Prostate gland (tissue), 2 donors: ENCODE results near the gene LCN15. TPM values are rescaled to one million over a fixed set of nuclear protein-coding genes. Genes with fewer than 3 reads are reported as not detected.

Source experiments
- DNase-seq: peaks from one replicate; pipeline ENCODE4 v3.0.0-alpha.2; 2019; ENCODE audit warnings: low spot score
- H3K27ac ChIP-seq, 2 donors: fragments of 200-600 bp; sonication (generic); 2 replicates each; pipeline ENCODE4 v1.5.1; 2017 to 2019
- H3K27me3 ChIP-seq: fragments of 200-600 bp; sonication (generic); replicated peaks from 2 replicates; pipeline ENCODE4 v1.5.1; 2019; ENCODE audit not compliant: insufficient read depth
- H3K36me3 ChIP-seq, 2 donors: fragments of 200-600 bp; sonication (generic); 1 replicate in 1 of 2; 2 replicates in 1 of 2; pipeline versions ENCODE4 v1.5.1 to v1.8.1; 2017 to 2019
- H3K4me1 ChIP-seq: fragments of 200-600 bp; sonication (generic); replicated peaks from 2 replicates; pipeline ENCODE4 v1.5.1; 2019
- H3K4me3 ChIP-seq, 2 donors: fragments of 200-600 bp; sonication (generic); 2 replicates each; pipeline ENCODE4 v1.5.1; 2017 to 2019
- H3K9me3 ChIP-seq: fragments of 200-600 bp; sonication (generic); 2 replicates; pipeline ENCODE4 v1.5.1; 2017
- POLR2A ChIP-seq: fragments of 450-650 bp; IDR thresholded peaks from one replicate; pipeline ENCODE4 v1.6.1; 2016; ENCODE audit warnings: antibody characterized with exemption, mild to moderate bottlenecking
- POLR2AphosphoS5 ChIP-seq: sonication (generic); formaldehyde crosslinking; IDR thresholded peaks from one replicate; pipeline ENCODE4 v1.6.1; 2017; ENCODE audit warnings: antibody characterized with exemption
- WGBS: methylation state at CpG from one replicate; pipeline ENCODE4 v1.1.5; 2018; 5-methylcytosine and 5-hydroxymethylcytosine counted together
- intact Hi-C: fragments of 100-400 bp; cut with DNase I; formaldehyde crosslinking; loops from one replicate; pipeline ENCODE4 v1.14.2; 2022
- total RNA-seq, 2 donors: library from RNA; depleted of rRNA; stranded (reverse); fragments of >200 nt; gene quantifications; one replicate each; pipeline ENCODE4 v1.1.0, GENCODE V29; 2016
- TF ChIP-seq, protein P1 (sequence below), 4 experiments: fragments of 200-600 bp in 2 of 4; fragments of 450-650 bp in 2 of 4; sonication (generic) in 2 of 4; IDR thresholded peaks; 1 replicate in 3 of 4; 2 replicates in 1 of 4; pipeline ENCODE4 v1.5.1; 2016 to 2019; ENCODE audit warnings: antibody characterized with exemption in 4 of 4, mild to moderate bottlenecking in 2 of 4, moderate library complexity in 2 of 4

Gene LCN15
- under 1 TPM in 1 of 2 donors, not detected in 1; 0.40 TPM for total RNA-seq

DNA sequence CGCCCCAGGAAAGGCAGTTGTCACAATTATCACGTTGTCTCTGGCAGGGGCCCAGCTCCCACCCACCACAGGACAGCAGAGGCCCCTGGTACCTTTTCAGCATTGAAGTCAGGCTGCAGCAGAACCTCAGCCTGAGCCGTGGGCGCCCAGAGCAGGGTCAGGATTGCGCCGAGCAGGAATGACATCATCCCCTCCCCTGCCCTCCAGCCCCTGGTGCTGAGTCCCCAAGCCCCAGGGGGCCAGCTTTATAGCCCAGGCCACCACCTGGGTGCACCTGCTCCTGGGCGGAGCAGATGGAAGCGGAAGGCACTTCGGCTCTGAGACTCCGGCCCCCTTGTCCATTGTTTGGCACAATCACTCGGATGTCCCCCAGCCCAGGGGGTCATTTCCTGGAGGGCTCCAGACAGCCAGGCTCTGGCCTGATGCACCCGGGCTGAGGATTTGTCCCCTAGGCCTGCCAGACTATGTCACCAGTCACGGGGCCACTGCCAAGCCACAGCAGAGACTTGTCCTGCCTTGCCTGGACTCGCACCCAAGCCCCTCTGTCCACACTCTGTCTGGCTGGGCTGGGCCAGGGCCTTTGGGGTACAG lies at the start of gene LCN15:
Gene LCN15 (minus strand): TSS at position 218 of the 591 bp plus-strand sequence. CDS start 30 bp downstream, at position 188.
- Histone ChIP-seq H3K27ac (no peak within 1 kb of the TSS), H3K27me3 (no peaks in the 10 kb centered on the region), H3K4me1 (no peaks in the 10 kb centered on the region), H3K36me3 (no peaks in the 10 kb centered on the region), H3K9me3 (no peaks in the 10 kb centered on the region), H3K4me3 (no peak within 1 kb of the TSS)
- no peak for DNase-seq
- TF ChIP-seq, protein P1, sequence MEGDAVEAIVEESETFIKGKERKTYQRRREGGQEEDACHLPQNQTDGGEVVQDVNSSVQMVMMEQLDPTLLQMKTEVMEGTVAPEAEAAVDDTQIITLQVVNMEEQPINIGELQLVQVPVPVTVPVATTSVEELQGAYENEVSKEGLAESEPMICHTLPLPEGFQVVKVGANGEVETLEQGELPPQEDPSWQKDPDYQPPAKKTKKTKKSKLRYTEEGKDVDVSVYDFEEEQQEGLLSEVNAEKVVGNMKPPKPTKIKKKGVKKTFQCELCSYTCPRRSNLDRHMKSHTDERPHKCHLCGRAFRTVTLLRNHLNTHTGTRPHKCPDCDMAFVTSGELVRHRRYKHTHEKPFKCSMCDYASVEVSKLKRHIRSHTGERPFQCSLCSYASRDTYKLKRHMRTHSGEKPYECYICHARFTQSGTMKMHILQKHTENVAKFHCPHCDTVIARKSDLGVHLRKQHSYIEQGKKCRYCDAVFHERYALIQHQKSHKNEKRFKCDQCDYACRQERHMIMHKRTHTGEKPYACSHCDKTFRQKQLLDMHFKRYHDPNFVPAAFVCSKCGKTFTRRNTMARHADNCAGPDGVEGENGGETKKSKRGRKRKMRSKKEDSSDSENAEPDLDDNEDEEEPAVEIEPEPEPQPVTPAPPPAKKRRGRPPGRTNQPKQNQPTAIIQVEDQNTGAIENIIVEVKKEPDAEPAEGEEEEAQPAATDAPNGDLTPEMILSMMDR (IDR thresholded peaks at IDR 0.05), result no peak
- TF ChIP-seq POLR2AphosphoS5, result no peak
- TF ChIP-seq POLR2A, result no peak
- WGBS, result 67% methylated on average over 11 of the region's 14 CpGs
- intact Hi-C loops, result no loop called here

DNA sequence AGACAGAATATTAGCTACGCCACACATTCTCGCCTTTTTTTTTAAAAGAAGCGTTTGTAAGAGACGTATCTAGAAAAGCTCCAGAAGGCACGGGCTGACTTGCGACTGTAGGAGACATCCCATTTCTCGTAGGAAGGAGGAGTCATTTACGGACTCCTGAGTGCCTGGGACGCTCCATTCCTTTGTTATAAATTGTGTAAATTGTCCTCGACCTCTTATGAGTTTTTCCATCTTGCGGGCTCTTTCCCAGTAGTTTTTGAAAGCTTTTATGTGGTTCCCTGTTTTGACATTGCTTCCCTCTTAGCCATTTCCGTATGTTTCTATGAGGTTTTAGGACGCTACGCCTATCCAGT lies 44.5 kb upstream of the LCN15 start:
- no peaks in the 10 kb centered on the region for H3K27me3 ChIP-seq
- intact Hi-C loops, result no loop called here
- no peak for TF ChIP-seq POLR2AphosphoS5
- TF ChIP-seq POLR2A, result no peak
- TF ChIP-seq, protein P1 (IDR thresholded peaks at IDR 0.05), result no peak
- H3K4me1 ChIP-seq, result peaks cover 15% of the 10 kb centered on the region
- no peak for DNase-seq
- peak overlapping the region; percentile 89 to 95 for H3K4me3 ChIP-seq
- H3K27ac ChIP-seq, result peak overlapping the region; percentile 82 to 95
- H3K9me3 ChIP-seq, result no peaks in the 10 kb centered on the region
- WGBS, result 6% methylated on average over 14 of the region's 14 CpGs
- H3K36me3 ChIP-seq, result no peaks in the 10 kb centered on the region

GRCh38 chr9:136808075-136808805 lies 43.9 kb upstream of the LCN15 start:
- Histone ChIP-seq H3K4me3 (peak overlapping the region; percentile 89 to 95), H3K9me3 (no peaks in the 10 kb centered on the region), H3K27me3 (no peaks in the 10 kb centered on the region), H3K27ac (peak overlapping the region; percentile 82 to 95), H3K4me1 (peaks cover 15% of the 10 kb centered on the region), H3K36me3 (no peaks in the 10 kb centered on the region)
- TF ChIP-seq, protein P1 (IDR thresholded peaks at IDR 0.05), result no peak
- WGBS, result under 1% methylated on average over 63 of the region's 93 CpGs
- no peak for DNase-seq
- intact Hi-C loops, result no loop called here

DNA sequence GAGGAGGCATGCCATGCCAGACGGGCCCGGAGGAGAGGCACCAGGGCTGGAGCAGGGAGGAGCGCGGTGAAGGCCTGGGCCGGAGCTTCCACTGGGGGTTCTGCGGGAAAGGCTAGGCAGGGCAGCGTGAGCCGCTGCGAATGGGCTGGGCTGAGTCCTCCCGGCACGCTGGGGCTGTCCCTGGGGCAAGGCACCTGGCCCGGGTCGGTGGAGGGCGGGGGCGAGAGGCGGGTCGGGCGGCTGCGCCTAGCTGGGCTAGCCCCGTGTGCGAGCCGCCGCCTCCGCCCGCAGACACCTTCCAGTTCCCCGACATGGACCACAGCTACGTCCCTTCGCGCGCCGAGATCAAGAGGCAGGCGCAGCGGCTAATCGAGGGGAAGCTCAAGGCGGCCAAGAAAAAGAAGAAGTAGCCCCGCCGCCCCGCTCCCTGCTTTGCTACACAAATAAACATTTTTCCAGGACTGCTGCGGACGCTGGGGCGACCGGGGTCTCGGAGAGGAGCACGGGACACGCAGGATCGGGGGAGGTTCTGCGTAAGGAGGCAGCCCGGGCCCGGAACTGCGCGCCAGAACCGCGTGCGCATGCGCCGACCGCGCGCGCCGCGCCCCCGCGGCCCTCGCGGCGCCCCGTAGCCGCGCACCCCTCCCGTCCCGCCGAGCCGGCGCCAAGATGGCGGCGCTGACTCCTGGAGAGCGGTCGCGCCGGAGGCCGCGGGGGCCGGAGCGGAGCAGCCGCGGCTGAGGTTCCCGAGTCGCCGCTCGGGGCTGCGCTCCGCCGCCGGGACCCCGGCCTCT lies 43.2 kb upstream of the LCN15 start, which contains the start of gene RABL6:
Gene RABL6 (plus strand): TSS at position 668 of the 794 bp plus-strand sequence. CDS start 249 bp downstream, outside the sequence.
- under 1% methylated on average over 57 of the region's 96 CpGs for WGBS
- TF ChIP-seq, protein P1 (IDR thresholded peaks at IDR 0.05), result peak in 2 of 4 experiments; percentile 7 to 20
- TF ChIP-seq POLR2A, result peak; percentile 49
- peak; percentile 48 for TF ChIP-seq POLR2AphosphoS5
- H3K9me3 ChIP-seq, result no peaks in the 10 kb centered on the region
- peak; percentile 66 for DNase-seq
- peak within 1 kb of the TSS; percentile 82 to 95 for H3K27ac ChIP-seq
- H3K4me1 ChIP-seq, result peaks cover 15% of the 10 kb centered on the region
- no peaks in the 10 kb centered on the region for H3K36me3 ChIP-seq
- peak within 1 kb of the TSS; percentile 89 to 95 for H3K4me3 ChIP-seq
- intact Hi-C loops, result no loop called here
- H3K27me3 ChIP-seq, result no peaks in the 10 kb centered on the region
